RPMI8226 (cell line): ENCODE measurements around the gene GDAP2.

Source experiments
- DNase-seq: peaks from one replicate; pipeline ENCODE4 v3.0.0-alpha.2; 2015

Gene GDAP2

DNA sequence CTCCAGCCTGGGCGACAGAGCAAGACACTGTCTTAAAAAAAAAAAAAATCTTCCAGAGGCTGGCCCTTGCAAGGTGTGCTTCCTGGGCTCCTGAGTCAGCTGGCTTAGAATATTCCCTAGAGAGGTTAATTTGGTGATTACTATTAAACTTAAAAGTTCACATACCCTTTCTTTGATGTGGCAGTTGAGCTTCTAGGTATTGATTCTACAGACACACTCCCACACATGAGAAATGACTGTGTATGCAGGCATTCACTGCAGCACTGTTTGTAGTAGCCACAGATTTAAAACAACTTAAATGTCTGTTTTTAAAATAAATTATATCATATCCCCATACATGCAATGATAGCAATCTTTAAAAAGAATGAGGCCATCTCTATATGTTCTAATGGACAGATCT is 93.4 kb downstream of the GDAP2 start:
- DNase-seq = no peak

DNA sequence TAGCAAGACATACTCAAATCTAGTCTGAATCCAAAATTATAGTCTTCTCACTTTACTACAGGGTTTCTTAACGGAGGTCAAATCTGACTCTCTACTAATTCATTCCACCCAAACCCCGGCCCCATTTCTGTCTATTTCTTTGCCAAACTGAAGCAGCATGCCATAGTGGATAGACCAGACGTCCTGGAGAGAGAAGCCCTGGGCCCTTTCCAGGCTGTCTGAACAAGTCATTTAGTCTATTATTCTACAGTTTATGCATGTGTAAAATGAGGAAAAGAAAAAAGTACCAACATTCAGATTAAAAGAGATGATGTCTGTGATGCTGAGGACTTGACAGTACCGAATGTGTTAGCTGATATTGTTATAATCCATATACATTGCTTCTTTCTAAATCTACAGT is 95.0 kb downstream of the GDAP2 start:
- DNase-seq = no peak

DNA sequence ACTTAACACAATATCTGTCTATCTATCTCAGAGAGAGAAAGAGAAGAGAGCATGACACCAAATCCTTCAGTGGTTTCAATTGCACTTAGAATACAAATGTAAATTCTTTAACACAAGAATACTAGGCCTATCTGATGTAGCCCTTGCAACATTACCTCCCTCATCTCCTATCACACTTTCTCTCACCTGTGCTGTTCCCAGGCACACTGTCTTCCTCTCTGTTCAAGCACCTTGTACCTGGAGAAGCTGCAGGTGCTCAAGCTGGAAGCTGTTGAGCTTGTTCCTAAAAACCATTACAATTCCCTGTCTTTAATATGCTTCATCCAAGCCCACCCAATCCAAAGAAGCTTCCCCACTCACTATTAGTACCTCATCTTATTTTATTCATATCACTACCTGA is 97.0 kb downstream of the GDAP2 start:
- DNase-seq = no peak

GRCh38 chr1:117830222-117830621 is 99.2 kb downstream of the GDAP2 start:
- no peak for DNase-seq

GRCh38 chr1:117828201-117828600 is 101.2 kb downstream of the GDAP2 start:
- DNase-seq = no peak

GRCh38 chr1:117826540-117827078 is 102.8 kb downstream of the GDAP2 start:
- DNase-seq = no peak

- no peak for DNase-seq
Observed at GRCh38 chr1:117826119-117826518, 103.3 kb downstream of the GDAP2 start.

GRCh38 chr1:117825414-117825813 is 104.0 kb downstream of the GDAP2 start:
- no peak for DNase-seq

DNA sequence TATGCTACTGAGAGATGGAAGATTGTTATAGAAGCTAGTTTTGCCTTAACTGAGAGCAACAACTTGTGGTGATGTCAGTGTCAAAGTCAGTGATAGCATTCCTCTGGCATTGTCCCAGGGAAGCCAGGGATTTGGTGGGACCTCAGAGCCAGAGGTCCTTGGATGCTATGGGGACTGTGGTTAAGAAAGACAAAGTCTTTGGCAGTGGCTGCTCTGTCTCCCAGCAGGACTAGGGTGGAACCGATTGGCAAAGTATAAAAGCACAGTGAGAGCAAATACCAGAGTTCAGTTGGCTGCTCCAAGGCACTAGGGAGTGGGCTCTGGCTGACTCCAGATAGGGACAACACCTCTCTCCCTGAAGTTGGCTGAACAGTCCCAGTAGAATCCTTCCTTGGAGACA is 104.8 kb downstream of the GDAP2 start:
- DNase-seq = no peak

- peak; percentile 27 for DNase-seq
Observed at GRCh38 chr1:117821774-117822482, 107.5 kb downstream of the GDAP2 start.

DNA sequence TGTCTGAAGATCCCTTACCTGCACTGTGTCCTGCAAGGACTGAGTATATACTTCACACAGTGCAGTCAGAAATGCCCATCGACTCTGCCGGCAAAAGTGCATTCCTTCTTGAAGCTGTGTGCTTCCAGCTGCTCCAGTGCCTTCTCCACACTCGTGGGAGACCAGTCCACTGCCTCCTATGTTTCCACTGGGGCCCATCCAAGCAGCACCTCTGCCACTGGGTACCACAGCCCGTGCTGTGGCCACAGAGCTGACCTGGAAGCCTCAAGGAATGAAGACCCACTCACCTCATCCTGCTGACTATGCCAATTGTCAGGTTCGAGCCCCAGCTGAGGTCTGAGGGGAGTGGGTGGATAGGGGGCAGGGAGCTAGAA is 108.1 kb downstream of the GDAP2 start:
- DNase-seq = no peak

DNA sequence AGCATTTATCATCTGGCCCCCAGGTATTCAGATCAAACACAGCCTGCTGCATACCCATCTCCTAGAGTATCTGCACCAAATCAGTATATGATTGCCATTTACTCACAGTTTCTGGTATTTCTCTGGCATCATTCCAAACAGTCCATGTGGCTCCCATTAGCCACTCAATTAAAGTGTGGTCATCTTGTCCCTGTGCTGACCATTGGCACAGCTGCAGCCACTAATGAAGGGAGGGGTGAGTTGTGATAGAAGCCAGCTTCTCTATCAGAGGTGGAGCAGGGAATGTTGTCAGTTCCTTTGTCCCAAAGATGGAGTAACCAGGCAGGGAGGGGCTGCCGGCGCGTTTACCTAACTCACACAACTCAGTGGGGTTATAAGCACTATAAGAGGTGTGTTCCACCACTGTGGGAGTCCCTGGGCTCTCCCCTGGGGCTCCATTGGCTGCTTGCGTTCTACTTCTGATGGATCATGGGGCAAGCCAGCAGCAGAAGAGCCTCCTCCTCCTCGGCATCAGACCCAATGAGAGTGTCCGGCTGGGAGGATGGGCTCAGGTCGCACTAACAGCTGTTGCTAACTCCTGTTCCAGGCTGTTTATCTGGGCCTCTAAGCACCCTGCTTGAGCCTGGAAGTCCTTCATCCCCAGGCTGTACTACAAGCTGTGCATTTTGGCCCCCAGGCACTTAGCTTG is 108.6 kb downstream of the GDAP2 start:
- DNase-seq = no peak

- no peak for DNase-seq
Observed at GRCh38 chr1:117820096-117820495, 109.3 kb downstream of the GDAP2 start.

GRCh38 chr1:117819301-117819700 is 110.1 kb downstream of the GDAP2 start:
- DNase-seq = no peak

- DNase-seq = no peak
Observed at GRCh38 chr1:117818456-117818855, 111.0 kb downstream of the GDAP2 start.

GRCh38 chr1:117817629-117818028 is 111.8 kb downstream of the GDAP2 start:
- DNase-seq = no peak

GRCh38 chr1:117815926-117816325 is 113.5 kb downstream of the GDAP2 start:
- no peak for DNase-seq

DNA sequence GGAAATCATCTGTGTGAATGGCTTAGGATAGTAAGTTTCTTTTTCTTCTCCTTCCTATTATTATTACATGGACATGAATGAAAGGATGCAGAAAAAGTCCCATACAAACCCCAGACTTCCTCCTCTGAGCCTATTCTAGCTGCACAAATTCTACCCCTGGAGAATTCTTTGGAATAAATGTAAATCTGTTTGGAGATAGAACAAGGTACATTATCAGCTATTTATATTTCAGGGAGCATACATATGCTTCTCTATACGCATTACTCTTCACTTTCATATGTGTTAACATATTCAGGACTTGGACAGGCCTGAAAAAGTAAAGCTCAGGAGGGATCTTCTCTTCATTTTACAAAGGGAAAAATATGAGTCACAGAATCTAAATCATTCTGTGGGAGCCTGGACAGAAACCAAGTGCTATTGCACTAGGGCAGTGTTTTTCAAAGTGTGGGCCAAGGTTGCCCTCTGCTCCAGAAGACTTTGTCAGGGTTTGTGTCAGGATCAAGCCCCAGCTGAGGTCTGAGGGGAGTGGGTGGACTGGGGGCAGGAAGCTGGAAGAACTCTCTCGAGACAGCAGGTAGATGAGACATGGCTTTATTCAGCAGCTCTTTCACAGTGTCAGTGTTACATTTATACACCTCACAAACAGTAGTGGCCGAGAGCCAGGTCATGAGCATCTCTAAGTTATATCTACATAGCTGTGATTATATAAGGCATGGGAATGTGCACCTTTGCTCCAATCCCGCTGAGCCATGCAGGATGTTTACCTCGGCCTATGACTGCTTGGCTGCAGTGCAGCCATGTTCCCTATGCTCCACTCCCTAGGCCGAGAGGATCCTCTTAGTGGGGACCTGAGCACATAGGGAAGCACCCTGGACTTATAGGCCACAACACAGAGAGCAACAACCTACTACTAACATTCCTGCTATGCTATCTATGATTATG is 114.3 kb downstream of the GDAP2 start:
- no peak for DNase-seq
